ENCODE data around the gene DUSP9.

- TF ChIP-seq CTCF (tag by site-specific recombination; IDR thresholded peaks at IDR 0.05) (no peak), ATF2 (tag by site-specific recombination; IDR thresholded peaks at IDR 0.05; ENCODE audit: low read depth) (no peak), GLI4 (tag by site-specific recombination; IDR thresholded peaks at IDR 0.05) (no peak)
These were observed 48.3 kb upstream of the DUSP9 start, which contains the start of gene CCNQ for GRCh38 chrX:153598541-153599191.

Measured in HEK293 (cell line).